Liver (tissue), 9 donors: ENCODE data around the gene POLR1H. TPM values are rescaled to one million over a fixed set of nuclear protein-coding genes. Genes with fewer than 3 reads are reported as not detected.

Experiments
- DNase-seq: peaks from one replicate; pipeline ENCODE4 v3.0.0-alpha.2; 2017; ENCODE audit warnings: low spot score
- H3K27ac ChIP-seq, 2 donors: one replicate each; pipeline ENCODE4 v1.7.0; 2013; ENCODE audit warnings: inconsistent platforms in 2 of 2, low read length in 2 of 2, control low read depth in 1 of 2, low read depth in 1 of 2, mild to moderate bottlenecking in 1 of 2
- H3K27me3 ChIP-seq, 4 donors: one replicate each; pipeline versions ENCODE4 v1.6.1 to v1.7.0; 2013; ENCODE audit warnings: low read length in 3 of 4, inconsistent platforms in 1 of 4, mild to moderate bottlenecking in 1 of 4, moderate library complexity in 1 of 4; ENCODE audit not compliant: control insufficient read depth in 4 of 4, insufficient read depth in 4 of 4
- H3K36me3 ChIP-seq, 4 donors: one replicate each; pipeline versions ENCODE4 v1.6.1 to v1.7.0; 2013; ENCODE audit warnings: low read length in 3 of 4, mild to moderate bottlenecking in 3 of 4, low read depth in 1 of 4, moderate library complexity in 1 of 4; ENCODE audit not compliant: control insufficient read depth in 4 of 4, insufficient read depth in 3 of 4
- H3K4me1 ChIP-seq, 4 donors: one replicate each; pipeline versions ENCODE4 v1.6.1 to v1.7.0; 2013; ENCODE audit warnings: low read length in 3 of 4, mild to moderate bottlenecking in 3 of 4, moderate library complexity in 1 of 4; ENCODE audit not compliant: control insufficient read depth in 4 of 4, insufficient read depth in 4 of 4
- H3K4me3 ChIP-seq, 3 donors: one replicate each; pipeline versions ENCODE4 v1.6.1 to v1.7.0; 2013; ENCODE audit warnings: low read length in 3 of 3, control low read depth in 1 of 3, low read depth in 1 of 3, mild to moderate bottlenecking in 1 of 3
- H3K9ac ChIP-seq, 2 donors: one replicate each; pipeline ENCODE4 v1.7.0; 2013; ENCODE audit warnings: low read length in 2 of 2, mild to moderate bottlenecking in 2 of 2, moderate library complexity in 2 of 2, control low read depth in 1 of 2, low read depth in 1 of 2
- H3K9me3 ChIP-seq, 4 donors: one replicate each; pipeline versions ENCODE4 v1.6.1 to v1.7.0; 2013; ENCODE audit warnings: low read length in 3 of 4; ENCODE audit not compliant: control insufficient read depth in 4 of 4
- ATF3 ChIP-seq: IDR thresholded peaks from 2 replicates; pipeline ENCODE4 v1.6.1; 2016; ENCODE audit warnings: antibody characterized with exemption
- CTCF ChIP-seq: fragments of 150-350 bp; IDR thresholded peaks from 2 replicates; pipeline ENCODE4 v1.5.1; 2017; ENCODE audit warnings: improper control_type of control experiment, low read depth, low read length; ENCODE audit not compliant: missing input control
- EGR1 ChIP-seq, 2 donors: IDR thresholded peaks; 2 replicates each; pipeline ENCODE4 v1.6.1; 2016 to 2018; ENCODE audit warnings: antibody characterized with exemption in 2 of 2, low read depth in 2 of 2
- FOXA1 ChIP-seq: IDR thresholded peaks from 2 replicates; pipeline ENCODE4 v1.6.1; 2016; ENCODE audit warnings: antibody characterized with exemption
- FOXA2 ChIP-seq: IDR thresholded peaks from 2 replicates; pipeline ENCODE4 v1.6.1; 2016; ENCODE audit warnings: antibody characterized with exemption
- GABPA ChIP-seq, 2 donors: IDR thresholded peaks in 1 of 2; conservative IDR thresholded peaks in 1 of 2; 2 replicates each; pipeline ENCODE4 v1.6.1; 2016; ENCODE audit warnings: antibody characterized with exemption in 2 of 2, mild to moderate bottlenecking in 1 of 2, moderate library complexity in 1 of 2
- HNF4A ChIP-seq, 2 donors: conservative IDR thresholded peaks; 2 replicates each; pipeline ENCODE4 v1.6.1; 2016; ENCODE audit warnings: antibody characterized with exemption in 2 of 2, mild to moderate bottlenecking in 2 of 2
- HNF4G ChIP-seq: IDR thresholded peaks from 2 replicates; pipeline ENCODE4 v1.6.1; 2016; ENCODE audit warnings: antibody characterized with exemption
- JUND ChIP-seq, 2 donors: IDR thresholded peaks; 2 replicates each; pipeline ENCODE4 v1.6.1; 2016; ENCODE audit warnings: antibody characterized with exemption in 2 of 2
- NR2F2 ChIP-seq: IDR thresholded peaks from 2 replicates; pipeline ENCODE4 v1.6.1; 2016; ENCODE audit warnings: antibody characterized with exemption
- RAD21 ChIP-seq, 2 donors: IDR thresholded peaks; 2 replicates each; pipeline ENCODE4 v1.6.1; 2016; ENCODE audit warnings: antibody characterized with exemption in 2 of 2, mild to moderate bottlenecking in 2 of 2
- REST ChIP-seq: IDR thresholded peaks from 2 replicates; pipeline ENCODE4 v1.6.1; 2016; ENCODE audit warnings: antibody characterized with exemption, mild to moderate bottlenecking
- RXRA ChIP-seq, 2 donors: IDR thresholded peaks; 2 replicates each; pipeline ENCODE4 v1.6.1; 2017 to 2018; ENCODE audit warnings: antibody characterized with exemption in 2 of 2, mild to moderate bottlenecking in 1 of 2
- SP1 ChIP-seq: IDR thresholded peaks from 2 replicates; pipeline ENCODE4 v1.6.1; 2018; ENCODE audit warnings: antibody characterized with exemption, mild to moderate bottlenecking
- YY1 ChIP-seq: IDR thresholded peaks from 2 replicates; pipeline ENCODE4 v1.6.1; 2016; ENCODE audit warnings: antibody characterized with exemption, mild to moderate bottlenecking
- WGBS: extraction: QIAGEN DNeasy Blood & Tissue Kit; methylation state at CpG from one replicate; pipeline ENCODE4 v1.1.7; 2013; 5-methylcytosine and 5-hydroxymethylcytosine counted together
- polyA plus RNA-seq, 2 donors: library from polyadenylated mRNA; stranded (reverse) in 1 of 2; unstranded in 1 of 2; fragments of 200-250 nt in 1 of 2; fragments of >200 nt in 1 of 2; fragmentation: Nextera tagmentation in 1 of 2; extraction: Ambion mirVana in 1 of 2; gene quantifications; one replicate each; pipeline versions ENCODE4 v1.2.1 to v1.2.3, GENCODE V29; 2013 to 2015
- total RNA-seq, 2 donors: library from RNA; depleted of rRNA; stranded (reverse); fragments of >200 nt; gene quantifications; one replicate each; pipeline ENCODE4 v1.2.3, GENCODE V29; 2014
- TF ChIP-seq, protein P1 (sequence below): IDR thresholded peaks from 2 replicates; pipeline ENCODE4 v1.6.1; 2016; ENCODE audit warnings: antibody characterized with exemption
- TF ChIP-seq, protein P2 (sequence below): IDR thresholded peaks from 2 replicates; pipeline ENCODE4 v1.6.1; 2016; ENCODE audit warnings: antibody characterized with exemption
- donor health status: healthy.
- donor health status: healthy.
- donor health status: healthy.
- donor health status: healthy.
- donor health status: healthy.

The POLR1H gene
- total and polyA plus RNA-seq, 4 donors = 7.0 to 27.5 (median 16.8) TPM

DNA sequence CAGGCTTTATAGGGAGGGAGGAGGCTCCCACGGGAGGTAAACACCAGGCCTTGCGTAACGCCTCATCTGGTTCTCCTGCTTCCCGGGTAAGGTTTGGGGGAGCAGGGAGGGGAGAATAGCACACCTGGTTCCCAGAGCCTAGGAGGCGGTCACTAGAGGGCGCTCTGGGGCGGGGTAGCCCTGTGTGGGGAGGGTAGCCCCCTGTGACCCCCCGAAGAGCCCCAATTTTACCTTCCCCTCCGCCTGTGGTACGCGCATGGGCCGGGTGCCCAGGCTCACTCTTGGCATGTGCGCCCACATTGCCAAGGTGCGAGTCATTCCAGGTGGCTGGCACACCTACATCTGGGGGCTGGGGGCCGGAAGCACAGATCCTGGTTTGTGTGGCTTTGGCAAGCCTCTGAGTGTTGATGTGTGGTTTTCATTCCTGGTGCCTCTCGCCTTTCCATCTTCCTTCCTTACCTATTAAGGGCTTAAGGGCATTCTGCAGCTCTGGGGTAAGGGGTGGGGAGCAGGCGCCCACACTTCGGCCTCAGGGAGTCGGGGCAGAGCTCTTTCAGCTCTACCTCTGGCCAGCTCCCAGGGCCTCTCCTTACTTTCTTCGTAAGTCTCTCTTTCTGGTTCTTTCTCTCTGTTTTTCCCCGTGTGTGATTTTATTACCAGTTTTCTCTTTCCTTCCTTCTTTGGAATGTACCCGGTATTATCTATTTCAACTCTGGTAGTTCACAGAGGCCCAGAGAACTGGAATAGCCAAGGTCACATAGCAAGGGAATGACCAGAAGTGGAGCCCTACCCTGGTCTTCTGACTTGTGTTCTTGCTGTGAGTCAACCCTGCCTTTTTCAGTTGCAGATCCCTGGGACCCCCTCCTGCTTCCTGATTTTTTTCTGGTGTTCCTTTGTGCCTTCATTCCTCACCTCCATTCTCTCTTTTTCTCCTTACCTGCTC lies 15.0 kb downstream of the POLR1H start:
- peaks cover 6 to 16% (median 10%) of the 10 kb centered on the region in 4 donors for H3K4me1 ChIP-seq
- no peaks in the 10 kb centered on the region for H3K9me3 ChIP-seq
- H3K36me3 ChIP-seq = no peaks in the 10 kb centered on the region
- TF ChIP-seq ATF3 (no peak), HNF4G (no peak), RAD21 (IDR thresholded peaks at IDR 0.05) (no peak), FOXA2 (peak; percentile 16), NR2F2 (no peak), REST (no peak), CTCF (peak; percentile 10), JUND (IDR thresholded peaks at IDR 0.05) (no peak), EGR1 (IDR thresholded peaks at IDR 0.05; ENCODE audit: low read depth in 2 of 2) (no peak), GABPA (IDR thresholded peaks at IDR 0.05 in 1 of 2, conservative IDR thresholded peaks at IDR 0.05 in 1 of 2) (no peak), SP1 (no peak), RXRA (IDR thresholded peaks at IDR 0.05) (no peak), YY1 (no peak), FOXA1 (no peak), HNF4A (conservative IDR thresholded peaks at IDR 0.05) (no peak)
- TF ChIP-seq, protein P1, sequence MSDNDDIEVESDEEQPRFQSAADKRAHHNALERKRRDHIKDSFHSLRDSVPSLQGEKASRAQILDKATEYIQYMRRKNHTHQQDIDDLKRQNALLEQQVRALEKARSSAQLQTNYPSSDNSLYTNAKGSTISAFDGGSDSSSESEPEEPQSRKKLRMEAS = no peak
- TF ChIP-seq, protein P2, sequence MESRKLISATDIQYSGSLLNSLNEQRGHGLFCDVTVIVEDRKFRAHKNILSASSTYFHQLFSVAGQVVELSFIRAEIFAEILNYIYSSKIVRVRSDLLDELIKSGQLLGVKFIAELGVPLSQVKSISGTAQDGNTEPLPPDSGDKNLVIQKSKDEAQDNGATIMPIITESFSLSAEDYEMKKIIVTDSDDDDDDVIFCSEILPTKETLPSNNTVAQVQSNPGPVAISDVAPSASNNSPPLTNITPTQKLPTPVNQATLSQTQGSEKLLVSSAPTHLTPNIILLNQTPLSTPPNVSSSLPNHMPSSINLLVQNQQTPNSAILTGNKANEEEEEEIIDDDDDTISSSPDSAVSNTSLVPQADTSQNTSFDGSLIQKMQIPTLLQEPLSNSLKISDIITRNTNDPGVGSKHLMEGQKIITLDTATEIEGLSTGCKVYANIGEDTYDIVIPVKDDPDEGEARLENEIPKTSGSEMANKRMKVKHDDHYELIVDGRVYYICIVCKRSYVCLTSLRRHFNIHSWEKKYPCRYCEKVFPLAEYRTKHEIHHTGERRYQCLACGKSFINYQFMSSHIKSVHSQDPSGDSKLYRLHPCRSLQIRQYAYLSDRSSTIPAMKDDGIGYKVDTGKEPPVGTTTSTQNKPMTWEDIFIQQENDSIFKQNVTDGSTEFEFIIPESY = no peak
- no peak overlapping the region for H3K27ac ChIP-seq
- peak overlapping the region in 1 of 3 donors; percentile 32 for H3K4me3 ChIP-seq
- 33% methylated on average over 22 of the region's 22 CpGs for WGBS
- peaks cover 3 to 16% (median 8%) of the 10 kb centered on the region in 4 donors for H3K27me3 ChIP-seq
- DNase-seq = no peak
- no peak overlapping the region for H3K9ac ChIP-seq
